ENCODE measurements around the gene KNCN.

KNCN gene

DNA sequence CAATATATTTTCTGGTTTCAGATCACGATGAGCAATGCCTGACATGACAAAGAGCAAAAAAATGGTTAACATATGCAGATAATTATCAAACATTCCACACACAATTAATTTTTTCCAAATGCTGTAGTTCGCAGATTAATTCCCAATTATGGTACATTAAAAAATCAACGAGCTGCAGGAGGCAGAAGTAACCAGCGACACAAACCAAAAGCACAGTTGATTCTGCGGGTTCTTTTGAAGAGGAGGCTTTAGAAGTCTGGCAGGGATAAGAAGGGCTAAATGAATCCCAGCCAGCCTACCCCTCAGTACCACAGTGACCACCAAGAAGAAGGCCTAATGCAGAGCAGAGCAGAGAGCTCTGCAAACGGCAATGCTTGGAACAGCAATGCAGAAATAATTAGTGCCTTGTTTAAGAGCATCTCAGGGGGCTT is 17.0 kb upstream of the KNCN start:
- DNase-seq, result no peak

- no peak for DNase-seq
Measured at GRCh38 chr1:46563341-46563740, 11.9 kb upstream of the KNCN start.

GRCh38 chr1:46562498-46562897 is 11.1 kb upstream of the KNCN start:
- DNase-seq, result no peak

- DNase-seq, result no peak
Measured at GRCh38 chr1:46558966-46559365, 7.5 kb upstream of the KNCN start.

DNA sequence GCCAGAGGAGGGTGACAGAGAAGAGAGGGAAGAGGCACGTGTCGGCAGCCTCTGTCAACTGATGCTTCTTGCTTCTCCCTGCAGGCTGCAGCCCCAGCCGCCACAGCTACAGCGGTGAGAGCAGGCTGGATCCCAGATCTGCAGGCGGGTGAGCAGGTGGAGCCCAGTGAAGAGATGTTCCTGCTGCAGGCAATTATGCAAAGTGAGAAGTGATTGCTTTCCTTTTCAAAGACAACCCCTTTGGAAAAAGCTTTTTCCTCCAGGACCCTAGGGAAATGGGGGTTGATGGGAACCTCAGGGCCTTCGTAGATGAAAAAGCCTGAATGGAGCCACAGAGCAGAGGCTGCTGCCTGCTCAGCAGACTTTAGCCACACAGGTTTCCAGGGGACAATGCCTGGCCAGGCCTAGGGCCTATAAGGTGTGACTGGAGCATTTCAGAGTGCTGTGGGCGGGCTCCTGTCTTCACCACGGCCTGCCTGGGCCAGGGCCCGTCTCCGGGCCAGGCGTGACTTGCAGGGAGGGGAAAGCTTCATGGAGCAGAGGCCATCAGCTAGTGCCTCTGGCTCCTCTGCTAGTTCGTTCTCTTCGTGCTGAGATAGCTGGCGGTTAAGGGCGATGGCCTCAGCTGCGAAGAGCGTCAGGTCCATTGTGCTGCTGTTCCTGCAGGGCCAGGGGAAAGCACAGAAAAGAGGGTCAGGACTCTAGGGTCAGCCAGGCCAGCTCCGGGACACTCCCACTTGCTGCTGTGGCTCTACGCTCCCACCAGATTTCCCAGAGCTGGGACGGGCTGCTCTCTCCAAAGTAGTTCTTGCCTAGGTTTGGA is 6.9 kb upstream of the KNCN start:
- no peak for DNase-seq

GRCh38 chr1:46557403-46557802 is 6.0 kb upstream of the KNCN start:
- no peak for DNase-seq

- no peak for DNase-seq
Measured at GRCh38 chr1:46556822-46557221, 5.4 kb upstream of the KNCN start.

GRCh38 chr1:46555826-46556619 is 4.6 kb upstream of the KNCN start:
- DNase-seq, result no peak

- DNase-seq, result no peak
Measured at GRCh38 chr1:46554597-46555381, 3.3 kb upstream of the KNCN start.

- no peak for DNase-seq
Measured at GRCh38 chr1:46554236-46554596, 2.8 kb upstream of the KNCN start.

GRCh38 chr1:46553506-46553905 is 2.1 kb upstream of the KNCN start:
- DNase-seq, result no peak

- DNase-seq, result no peak
Measured at GRCh38 chr1:46552357-46553237, 1.1 kb upstream of the KNCN start.

- DNase-seq, result no peak
Measured at GRCh38 chr1:46550751-46551231, 656 bp downstream of the KNCN start.

DNA sequence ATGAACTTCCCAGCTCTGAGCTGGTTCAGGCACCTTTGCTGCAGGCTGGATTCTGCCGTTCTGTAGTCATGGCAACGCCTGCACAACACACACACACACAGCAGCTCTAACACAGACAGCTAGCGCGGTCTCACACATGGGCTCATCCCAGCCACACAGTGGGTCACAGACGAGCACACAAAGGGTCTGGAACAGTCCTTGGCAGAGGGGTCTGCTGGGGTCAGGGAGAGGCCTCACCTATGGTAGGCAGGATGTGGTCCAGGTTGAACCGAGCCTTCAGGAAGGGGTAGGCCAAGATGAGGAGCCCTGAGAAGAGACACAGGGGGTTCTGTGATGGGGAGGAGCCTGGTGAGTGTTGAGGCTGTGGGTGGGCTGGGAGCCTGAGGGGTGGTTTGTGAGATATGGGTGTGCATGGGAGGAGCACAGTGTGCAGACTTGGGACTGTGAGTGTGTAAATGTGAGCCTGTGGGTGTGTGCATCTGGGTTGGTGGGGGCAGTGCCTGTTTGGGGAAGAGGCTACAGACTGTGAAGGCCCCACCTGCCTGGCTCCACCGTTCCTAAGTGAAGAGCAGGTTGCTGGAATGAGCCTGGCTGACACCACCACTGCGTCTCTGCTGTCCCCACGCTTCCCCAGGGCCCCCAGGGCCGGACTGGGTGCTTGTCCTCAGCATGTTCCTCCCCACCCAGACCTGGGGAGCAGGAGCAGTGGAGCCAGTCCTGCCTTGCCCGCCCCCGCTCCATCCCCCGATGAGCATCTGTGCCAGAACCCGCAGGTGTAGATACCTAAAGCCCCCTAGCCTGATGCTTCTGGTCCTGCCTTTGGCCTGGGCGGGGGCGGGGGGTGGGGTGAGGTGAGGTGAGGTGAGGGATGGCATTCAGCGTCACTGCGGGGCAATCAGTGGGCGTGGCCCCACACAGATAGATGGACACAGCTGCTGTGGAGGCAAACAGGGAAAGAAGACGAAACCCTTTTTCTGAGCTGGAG is 1.5 kb downstream of the KNCN start:
- peak; percentile 50 for DNase-seq

DNA sequence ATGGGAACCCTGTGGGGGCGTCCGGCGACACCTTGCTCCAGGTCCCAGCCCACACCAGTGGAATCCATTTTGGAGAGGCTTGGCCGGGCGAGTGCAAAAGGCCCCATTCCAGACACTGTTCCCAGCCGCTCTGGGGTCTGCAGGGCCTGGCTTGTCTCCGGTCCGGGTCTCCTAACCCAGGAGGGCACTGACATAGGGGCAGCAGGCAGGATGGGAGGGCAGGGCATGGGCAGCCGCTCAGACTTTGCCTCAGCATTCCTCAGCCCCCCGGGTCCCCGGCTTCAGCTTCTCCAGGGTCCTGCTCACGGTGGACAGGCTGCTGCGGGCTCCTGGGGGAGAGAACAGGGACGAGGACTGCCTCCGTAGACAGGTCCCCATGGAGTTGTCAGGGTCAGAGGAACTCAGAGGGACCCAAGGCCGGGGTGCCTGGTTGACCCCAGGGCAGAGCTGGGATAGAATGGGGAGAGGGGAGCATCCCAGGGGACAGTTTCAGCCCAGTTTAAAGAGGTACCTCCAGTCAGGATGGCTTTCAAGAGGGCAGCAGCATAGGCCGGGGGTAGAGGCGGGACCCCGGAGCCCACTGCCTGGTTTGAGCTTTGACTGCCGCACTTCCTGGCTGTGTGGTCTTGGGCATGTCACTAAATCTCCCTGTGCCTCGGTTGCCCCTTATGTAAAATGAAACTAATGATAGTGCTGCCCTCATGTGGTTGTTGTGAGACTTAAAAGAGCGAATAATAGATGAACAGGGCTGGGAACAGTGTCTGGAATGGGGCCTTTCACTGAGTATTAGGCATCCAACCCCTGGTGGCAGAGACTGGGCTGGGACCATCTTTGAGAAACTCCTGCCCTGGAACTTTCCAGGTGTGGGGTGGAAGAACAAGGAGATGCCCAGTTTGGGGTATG is 3.7 kb downstream of the KNCN start:
- no peak for DNase-seq

DNA sequence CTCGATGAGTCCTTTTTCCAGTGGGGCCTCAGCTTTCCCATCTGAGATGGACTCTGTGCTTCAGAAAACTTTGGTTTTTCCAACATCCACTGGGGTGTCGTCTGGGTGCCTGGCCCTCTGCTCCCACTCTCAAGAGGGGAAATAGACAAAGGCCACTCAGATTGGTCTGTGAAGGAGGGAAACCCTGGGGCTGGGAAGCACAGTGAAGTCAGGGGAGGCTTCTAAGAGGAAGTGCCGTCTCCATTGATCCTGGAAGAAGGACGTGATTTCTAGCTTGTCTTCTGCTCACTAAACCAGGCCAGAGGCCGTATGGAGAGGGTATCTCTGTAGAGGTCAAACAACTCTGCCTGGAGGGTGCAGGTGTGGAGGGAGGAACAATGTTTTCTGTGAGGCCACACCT is 5.2 kb downstream of the KNCN start:
- no peak for DNase-seq

- DNase-seq, result no peak
Measured at GRCh38 chr1:46545784-46546183, 5.7 kb downstream of the KNCN start.

DNA sequence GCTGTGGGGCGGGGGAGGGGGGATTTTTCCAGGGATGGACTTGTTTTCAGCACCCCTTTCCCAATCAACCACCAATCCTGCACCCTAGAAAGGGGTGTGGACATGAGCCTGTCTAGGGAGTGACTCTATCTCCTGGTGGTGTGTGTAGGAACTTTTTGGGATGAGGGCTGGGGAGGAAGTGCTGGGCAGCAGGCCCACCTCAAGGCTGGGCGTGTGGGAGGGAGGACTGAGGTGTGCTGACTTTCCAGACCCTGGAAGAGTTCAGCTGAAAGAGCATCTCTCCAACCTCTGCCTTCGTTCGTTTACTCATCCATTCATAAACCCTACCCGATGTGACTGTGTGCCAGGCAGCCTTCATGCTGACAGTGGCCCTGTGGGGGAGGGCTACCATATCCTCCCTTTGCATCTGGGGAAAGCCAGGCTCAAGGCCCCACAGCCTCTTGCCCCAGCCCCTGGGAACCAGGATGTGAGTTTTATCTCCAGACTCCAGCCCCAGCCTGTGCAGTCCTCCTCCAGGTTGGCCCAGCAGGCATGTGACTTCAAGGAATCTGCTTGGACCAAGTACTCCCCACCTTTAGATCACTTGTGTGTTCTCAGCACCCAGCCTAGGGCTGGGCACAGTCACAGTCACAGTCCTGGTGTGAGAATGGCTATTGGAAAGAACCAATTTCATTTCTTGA is 6.7 kb downstream of the KNCN start:
- no peak for DNase-seq
